ENCODE measurements around the gene D2HGDH. TPM values are rescaled to one million over a fixed set of nuclear protein-coding genes. Genes with fewer than 3 reads are reported as not detected.

The D2HGDH gene
- total and polyA plus RNA-seq, 2 experiments from 2014 or later, result 3.7 to 17.3 TPM

DNA sequence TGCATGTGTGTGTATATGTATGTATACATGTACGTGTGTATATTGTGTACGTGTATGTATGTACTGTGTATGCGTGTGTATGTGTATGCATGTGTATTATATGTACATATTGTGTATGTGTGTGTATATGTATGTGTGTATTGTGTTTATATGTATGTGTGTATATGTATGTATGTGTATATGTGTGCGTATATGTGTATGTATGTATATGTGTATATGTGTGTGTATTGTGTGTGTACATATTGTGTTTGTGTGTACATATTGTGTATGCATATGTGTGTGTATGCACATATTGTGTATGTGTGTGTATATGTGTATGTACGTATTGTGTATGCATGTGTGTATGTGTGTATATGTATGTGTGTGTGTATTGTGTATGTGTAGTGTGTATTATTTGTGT lies 59.0 kb downstream of the D2HGDH start:
- Mint-ChIP-seq H3K36me3 (ENCODE audit: low read depth) (peaks cover 6% of the 10 kb centered on the region), H3K4me3 (no peak overlapping the region)

More for the DNA sequence above, 59.0 kb downstream of the D2HGDH start:
- DNase-seq (ENCODE audit: low spot score) (no peak), ATAC-seq (no peak)
- Histone ChIP-seq H3K27me3 (ENCODE audit: insufficient read depth) (no peaks in the 10 kb centered on the region), H3K4me2 (no peak overlapping the region), H3K79me2 (replicated peaks; ENCODE audit: insufficient read depth) (no peaks in the 10 kb centered on the region), H3F3A (replicated peaks; ENCODE audit: low read depth) (peaks cover 4% of the 10 kb centered on the region; the same call in 1 of the 2 replicates), H2AFZ (no peak overlapping the region), H3K36me3 (ENCODE audit: insufficient read depth) (no peaks in the 10 kb centered on the region; the same call in 1 of the 2 replicates), H3K4me3 (no peak overlapping the region), H4K20me1 (replicated peaks; ENCODE audit: insufficient read depth) (no peaks in the 10 kb centered on the region), H3K27ac (ENCODE audit: low read depth) (no peak overlapping the region), H3K4me1 (ENCODE audit: insufficient read depth) (peaks cover 11% of the 10 kb centered on the region; the same call in 1 of the 2 replicates), H3K9me2 (ENCODE audit: insufficient read depth) (no peaks in the 10 kb centered on the region)
- TF ChIP-seq ZNF114 (CRISPR knock-in tag; IDR thresholded peaks at IDR 0.05), result no peak
- no peak for TF ChIP-seq CREB1 (CRISPR knock-in tag; IDR thresholded peaks at IDR 0.05; ENCODE audit: low read depth)
- TF ChIP-seq, protein P1, sequence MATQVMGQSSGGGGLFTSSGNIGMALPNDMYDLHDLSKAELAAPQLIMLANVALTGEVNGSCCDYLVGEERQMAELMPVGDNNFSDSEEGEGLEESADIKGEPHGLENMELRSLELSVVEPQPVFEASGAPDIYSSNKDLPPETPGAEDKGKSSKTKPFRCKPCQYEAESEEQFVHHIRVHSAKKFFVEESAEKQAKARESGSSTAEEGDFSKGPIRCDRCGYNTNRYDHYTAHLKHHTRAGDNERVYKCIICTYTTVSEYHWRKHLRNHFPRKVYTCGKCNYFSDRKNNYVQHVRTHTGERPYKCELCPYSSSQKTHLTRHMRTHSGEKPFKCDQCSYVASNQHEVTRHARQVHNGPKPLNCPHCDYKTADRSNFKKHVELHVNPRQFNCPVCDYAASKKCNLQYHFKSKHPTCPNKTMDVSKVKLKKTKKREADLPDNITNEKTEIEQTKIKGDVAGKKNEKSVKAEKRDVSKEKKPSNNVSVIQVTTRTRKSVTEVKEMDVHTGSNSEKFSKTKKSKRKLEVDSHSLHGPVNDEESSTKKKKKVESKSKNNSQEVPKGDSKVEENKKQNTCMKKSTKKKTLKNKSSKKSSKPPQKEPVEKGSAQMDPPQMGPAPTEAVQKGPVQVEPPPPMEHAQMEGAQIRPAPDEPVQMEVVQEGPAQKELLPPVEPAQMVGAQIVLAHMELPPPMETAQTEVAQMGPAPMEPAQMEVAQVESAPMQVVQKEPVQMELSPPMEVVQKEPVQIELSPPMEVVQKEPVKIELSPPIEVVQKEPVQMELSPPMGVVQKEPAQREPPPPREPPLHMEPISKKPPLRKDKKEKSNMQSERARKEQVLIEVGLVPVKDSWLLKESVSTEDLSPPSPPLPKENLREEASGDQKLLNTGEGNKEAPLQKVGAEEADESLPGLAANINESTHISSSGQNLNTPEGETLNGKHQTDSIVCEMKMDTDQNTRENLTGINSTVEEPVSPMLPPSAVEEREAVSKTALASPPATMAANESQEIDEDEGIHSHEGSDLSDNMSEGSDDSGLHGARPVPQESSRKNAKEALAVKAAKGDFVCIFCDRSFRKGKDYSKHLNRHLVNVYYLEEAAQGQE (IDR thresholded peaks at IDR 0.05; ENCODE audit: unreplicated experiment), result no peak
- no peak for TF ChIP-seq STAT1 (IDR thresholded peaks at IDR 0.05; ENCODE audit: unreplicated experiment)
- TF ChIP-seq EZH2phosphoT487 (IDR thresholded peaks at IDR 0.05; ENCODE audit: unreplicated experiment), result no peak
- no peak for TF ChIP-seq NANOG (IDR thresholded peaks at IDR 0.05; ENCODE audit: borderline replicate concordance)
- TF ChIP-seq, protein P2, sequence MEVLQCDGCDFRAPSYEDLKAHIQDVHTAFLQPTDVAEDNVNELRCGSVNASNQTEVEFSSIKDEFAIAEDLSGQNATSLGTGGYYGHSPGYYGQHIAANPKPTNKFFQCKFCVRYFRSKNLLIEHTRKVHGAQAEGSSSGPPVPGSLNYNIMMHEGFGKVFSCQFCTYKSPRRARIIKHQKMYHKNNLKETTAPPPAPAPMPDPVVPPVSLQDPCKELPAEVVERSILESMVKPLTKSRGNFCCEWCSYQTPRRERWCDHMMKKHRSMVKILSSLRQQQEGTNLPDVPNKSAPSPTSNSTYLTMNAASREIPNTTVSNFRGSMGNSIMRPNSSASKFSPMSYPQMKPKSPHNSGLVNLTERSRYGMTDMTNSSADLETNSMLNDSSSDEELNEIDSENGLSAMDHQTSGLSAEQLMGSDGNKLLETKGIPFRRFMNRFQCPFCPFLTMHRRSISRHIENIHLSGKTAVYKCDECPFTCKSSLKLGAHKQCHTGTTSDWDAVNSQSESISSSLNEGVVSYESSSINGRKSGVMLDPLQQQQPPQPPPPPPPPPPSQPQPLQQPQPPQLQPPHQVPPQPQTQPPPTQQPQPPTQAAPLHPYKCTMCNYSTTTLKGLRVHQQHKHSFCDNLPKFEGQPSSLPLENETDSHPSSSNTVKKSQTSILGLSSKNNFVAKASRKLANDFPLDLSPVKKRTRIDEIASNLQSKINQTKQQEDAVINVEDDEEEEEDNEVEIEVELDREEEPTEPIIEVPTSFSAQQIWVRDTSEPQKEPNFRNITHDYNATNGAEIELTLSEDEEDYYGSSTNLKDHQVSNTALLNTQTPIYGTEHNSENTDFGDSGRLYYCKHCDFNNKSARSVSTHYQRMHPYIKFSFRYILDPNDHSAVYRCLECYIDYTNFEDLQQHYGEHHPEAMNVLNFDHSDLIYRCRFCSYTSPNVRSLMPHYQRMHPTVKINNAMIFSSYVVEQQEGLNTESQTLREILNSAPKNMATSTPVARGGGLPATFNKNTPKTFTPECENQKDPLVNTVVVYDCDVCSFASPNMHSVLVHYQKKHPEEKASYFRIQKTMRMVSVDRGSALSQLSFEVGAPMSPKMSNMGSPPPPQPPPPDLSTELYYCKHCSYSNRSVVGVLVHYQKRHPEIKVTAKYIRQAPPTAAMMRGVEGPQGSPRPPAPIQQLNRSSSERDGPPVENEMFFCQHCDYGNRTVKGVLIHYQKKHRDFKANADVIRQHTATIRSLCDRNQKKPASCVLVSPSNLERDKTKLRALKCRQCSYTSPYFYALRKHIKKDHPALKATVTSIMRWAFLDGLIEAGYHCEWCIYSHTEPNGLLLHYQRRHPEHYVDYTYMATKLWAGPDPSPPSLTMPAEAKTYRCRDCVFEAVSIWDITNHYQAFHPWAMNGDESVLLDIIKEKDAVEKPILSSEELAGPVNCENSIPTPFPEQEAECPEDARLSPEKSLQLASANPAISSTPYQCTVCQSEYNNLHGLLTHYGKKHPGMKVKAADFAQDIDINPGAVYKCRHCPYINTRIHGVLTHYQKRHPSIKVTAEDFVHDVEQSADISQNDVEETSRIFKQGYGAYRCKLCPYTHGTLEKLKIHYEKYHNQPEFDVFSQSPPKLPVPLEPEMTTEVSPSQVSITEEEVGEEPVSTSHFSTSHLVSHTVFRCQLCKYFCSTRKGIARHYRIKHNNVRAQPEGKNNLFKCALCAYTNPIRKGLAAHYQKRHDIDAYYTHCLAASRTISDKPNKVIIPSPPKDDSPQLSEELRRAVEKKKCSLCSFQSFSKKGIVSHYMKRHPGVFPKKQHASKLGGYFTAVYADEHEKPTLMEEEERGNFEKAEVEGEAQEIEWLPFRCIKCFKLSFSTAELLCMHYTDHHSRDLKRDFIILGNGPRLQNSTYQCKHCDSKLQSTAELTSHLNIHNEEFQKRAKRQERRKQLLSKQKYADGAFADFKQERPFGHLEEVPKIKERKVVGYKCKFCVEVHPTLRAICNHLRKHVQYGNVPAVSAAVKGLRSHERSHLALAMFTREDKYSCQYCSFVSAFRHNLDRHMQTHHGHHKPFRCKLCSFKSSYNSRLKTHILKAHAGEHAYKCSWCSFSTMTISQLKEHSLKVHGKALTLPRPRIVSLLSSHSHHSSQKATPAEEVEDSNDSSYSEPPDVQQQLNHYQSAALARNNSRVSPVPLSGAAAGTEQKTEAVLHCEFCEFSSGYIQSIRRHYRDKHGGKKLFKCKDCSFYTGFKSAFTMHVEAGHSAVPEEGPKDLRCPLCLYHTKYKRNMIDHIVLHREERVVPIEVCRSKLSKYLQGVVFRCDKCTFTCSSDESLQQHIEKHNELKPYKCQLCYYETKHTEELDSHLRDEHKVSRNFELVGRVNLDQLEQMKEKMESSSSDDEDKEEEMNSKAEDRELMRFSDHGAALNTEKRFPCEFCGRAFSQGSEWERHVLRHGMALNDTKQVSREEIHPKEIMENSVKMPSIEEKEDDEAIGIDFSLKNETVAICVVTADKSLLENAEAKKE (CRISPR knock-in tag; IDR thresholded peaks at IDR 0.05), result no peak
- TF ChIP-seq EZH2 (IDR thresholded peaks at IDR 0.05; ENCODE audit: low read depth, unreplicated experiment), result no peak
- no peak for TF ChIP-seq ZNF331 (CRISPR knock-in tag; IDR thresholded peaks at IDR 0.05; ENCODE audit: low read depth)
- TF ChIP-seq POLR2AphosphoS5 (IDR thresholded peaks at IDR 0.05; ENCODE audit: low read depth), result no peak
- TF ChIP-seq JUNB (IDR thresholded peaks at IDR 0.05; ENCODE audit: unreplicated experiment), result no peak
- TF ChIP-seq, protein P3, sequence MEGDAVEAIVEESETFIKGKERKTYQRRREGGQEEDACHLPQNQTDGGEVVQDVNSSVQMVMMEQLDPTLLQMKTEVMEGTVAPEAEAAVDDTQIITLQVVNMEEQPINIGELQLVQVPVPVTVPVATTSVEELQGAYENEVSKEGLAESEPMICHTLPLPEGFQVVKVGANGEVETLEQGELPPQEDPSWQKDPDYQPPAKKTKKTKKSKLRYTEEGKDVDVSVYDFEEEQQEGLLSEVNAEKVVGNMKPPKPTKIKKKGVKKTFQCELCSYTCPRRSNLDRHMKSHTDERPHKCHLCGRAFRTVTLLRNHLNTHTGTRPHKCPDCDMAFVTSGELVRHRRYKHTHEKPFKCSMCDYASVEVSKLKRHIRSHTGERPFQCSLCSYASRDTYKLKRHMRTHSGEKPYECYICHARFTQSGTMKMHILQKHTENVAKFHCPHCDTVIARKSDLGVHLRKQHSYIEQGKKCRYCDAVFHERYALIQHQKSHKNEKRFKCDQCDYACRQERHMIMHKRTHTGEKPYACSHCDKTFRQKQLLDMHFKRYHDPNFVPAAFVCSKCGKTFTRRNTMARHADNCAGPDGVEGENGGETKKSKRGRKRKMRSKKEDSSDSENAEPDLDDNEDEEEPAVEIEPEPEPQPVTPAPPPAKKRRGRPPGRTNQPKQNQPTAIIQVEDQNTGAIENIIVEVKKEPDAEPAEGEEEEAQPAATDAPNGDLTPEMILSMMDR (conservative IDR thresholded peaks at IDR 0.05; ENCODE audit: low read depth in 2 of 2), result no peak
- TF ChIP-seq, protein P4, sequence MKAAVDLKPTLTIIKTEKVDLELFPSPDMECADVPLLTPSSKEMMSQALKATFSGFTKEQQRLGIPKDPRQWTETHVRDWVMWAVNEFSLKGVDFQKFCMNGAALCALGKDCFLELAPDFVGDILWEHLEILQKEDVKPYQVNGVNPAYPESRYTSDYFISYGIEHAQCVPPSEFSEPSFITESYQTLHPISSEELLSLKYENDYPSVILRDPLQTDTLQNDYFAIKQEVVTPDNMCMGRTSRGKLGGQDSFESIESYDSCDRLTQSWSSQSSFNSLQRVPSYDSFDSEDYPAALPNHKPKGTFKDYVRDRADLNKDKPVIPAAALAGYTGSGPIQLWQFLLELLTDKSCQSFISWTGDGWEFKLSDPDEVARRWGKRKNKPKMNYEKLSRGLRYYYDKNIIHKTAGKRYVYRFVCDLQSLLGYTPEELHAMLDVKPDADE (IDR thresholded peaks at IDR 0.05), result no peak
- H3K27ac Mint-ChIP-seq, result no peak overlapping the region
- H3K9me3 Mint-ChIP-seq, result peaks cover 24% of the 10 kb centered on the region
- peaks cover 2% of the 10 kb centered on the region for H3K27me3 Mint-ChIP-seq (ENCODE audit: insufficient read depth, low read depth, poor library complexity)
- peaks cover 18% of the 10 kb centered on the region for H3K4me1 Mint-ChIP-seq
